GM23338 (cell line): ENCODE measurements around the gene CWC22. TPM values are rescaled to one million over a fixed set of nuclear protein-coding genes. Genes with fewer than 3 reads are reported as not detected.

Experiments used
- ATAC-seq: fragments of 200-7000 bp; cut with Tn5 transposase; 3 replicates; pipeline ENCODE4 v1.9.1; 2020
- DNase-seq: peaks from one replicate; pipeline ENCODE4 v3.0.0-alpha.2; 2015; ENCODE audit warnings: low spot score
- H2AFZ ChIP-seq: fragments of 200-600 bp; sonication (generic); 2 replicates; pipeline ENCODE4 v1.8.0; 2016; ENCODE audit warnings: antibody characterized with exemption, mild to moderate bottlenecking, moderate library complexity
- H3F3A ChIP-seq: fragments of 200-600 bp; sonication (generic); replicated peaks from 2 replicates; pipeline ENCODE4 v1.8.0; 2017; ENCODE audit warnings: antibody characterized with exemption, mixed run types, low read depth
- H3K27ac ChIP-seq: fragments of 200-600 bp; sonication (generic); 2 replicates; pipeline ENCODE4 v1.6.1; 2016; ENCODE audit warnings: low read depth
- H3K27me3 ChIP-seq: fragments of 200-600 bp; sonication (generic); 2 replicates; pipeline ENCODE4 v1.8.0; 2016; ENCODE audit warnings: mild to moderate bottlenecking, mixed run types, moderate library complexity; ENCODE audit not compliant: insufficient read depth
- H3K36me3 ChIP-seq: fragments of 200-600 bp; sonication (generic); 2 replicates; pipeline ENCODE4 v1.8.0; 2016; ENCODE audit warnings: mild to moderate bottlenecking; ENCODE audit not compliant: insufficient read depth
- H3K4me1 ChIP-seq: fragments of 200-600 bp; sonication (generic); 2 replicates; pipeline ENCODE4 v1.8.0; 2016; ENCODE audit warnings: mild to moderate bottlenecking, moderate library complexity; ENCODE audit not compliant: insufficient read depth
- H3K4me2 ChIP-seq: fragments of 200-600 bp; sonication (generic); 2 replicates; pipeline ENCODE4 v1.7.1; 2017; ENCODE audit warnings: mixed run types
- H3K4me3 ChIP-seq: fragments of 200-600 bp; sonication (generic); 2 replicates; pipeline ENCODE4 v1.6.1; 2016; ENCODE audit warnings: mixed run types
- H3K79me2 ChIP-seq: fragments of 200-600 bp; sonication (generic); replicated peaks from 2 replicates; pipeline ENCODE4 v1.8.0; 2017; ENCODE audit warnings: mild to moderate bottlenecking; ENCODE audit not compliant: insufficient read depth
- H3K9me2 ChIP-seq: fragments of 200-600 bp; sonication (generic); 2 replicates; pipeline ENCODE4 v1.8.0; 2017; ENCODE audit not compliant: insufficient read depth
- H4K20me1 ChIP-seq: fragments of 200-600 bp; sonication (generic); replicated peaks from 2 replicates; pipeline ENCODE4 v1.8.0; 2017; ENCODE audit warnings: mild to moderate bottlenecking; ENCODE audit not compliant: insufficient read depth
- H3K27ac Mint-ChIP-seq: 2 replicates; pipeline ENCODE4 v1.8.0; 2020; ENCODE audit warnings: inconsistent platforms, mild to moderate bottlenecking, moderate library complexity, mixed read lengths
- H3K27me3 Mint-ChIP-seq: 3 replicates; pipeline ENCODE4 v1.8.0; 2022; ENCODE audit warnings: low read depth, mild to moderate bottlenecking, moderate library complexity, mixed read lengths, inconsistent platforms; ENCODE audit not compliant: insufficient read depth, poor library complexity
- H3K36me3 Mint-ChIP-seq: 3 replicates; pipeline ENCODE4 v1.8.0; 2021; ENCODE audit warnings: low read depth, mild to moderate bottlenecking, inconsistent platforms, moderate library complexity, mixed read lengths
- H3K4me1 Mint-ChIP-seq: 3 replicates; pipeline ENCODE4 v1.8.0; 2020; ENCODE audit warnings: mild to moderate bottlenecking, inconsistent platforms, mixed read lengths
- H3K4me3 Mint-ChIP-seq: 3 replicates; pipeline ENCODE4 v1.8.0; 2021; ENCODE audit warnings: moderate library complexity, mild to moderate bottlenecking, inconsistent platforms, mixed read lengths
- H3K9me3 Mint-ChIP-seq: 3 replicates; pipeline ENCODE4 v1.8.0; 2020; ENCODE audit warnings: moderate library complexity, mild to moderate bottlenecking, inconsistent platforms, mixed read lengths
- CREB1 ChIP-seq: fragments of 250-450 bp; sonication (Bioruptor Pico); IDR thresholded peaks from 2 replicates; pipeline ENCODE4 v1.5.0; 2020; ENCODE audit warnings: low read depth, mild to moderate bottlenecking, moderate library complexity
- EZH2 ChIP-seq: fragments of 200-600 bp; sonication (generic); IDR thresholded peaks from one replicate; pipeline ENCODE4 v1.8.0; 2017; ENCODE audit warnings: antibody characterized with exemption, mild to moderate bottlenecking, low read depth; ENCODE audit not compliant: unreplicated experiment
- EZH2phosphoT487 ChIP-seq: fragments of 200-600 bp; sonication (generic); IDR thresholded peaks from one replicate; pipeline ENCODE4 v1.8.1; 2018; ENCODE audit warnings: antibody characterized with exemption; ENCODE audit not compliant: unreplicated experiment
- JUNB ChIP-seq: IDR thresholded peaks from one replicate; pipeline ENCODE4 v1.6.1; 2016; ENCODE audit warnings: antibody characterized with exemption; ENCODE audit not compliant: unreplicated experiment
- NANOG ChIP-seq: IDR thresholded peaks from 2 replicates; pipeline ENCODE4 v1.6.1; 2016; ENCODE audit warnings: antibody characterized with exemption, borderline replicate concordance
- POLR2AphosphoS5 ChIP-seq: IDR thresholded peaks from 2 replicates; pipeline ENCODE4 v1.6.1; 2016; ENCODE audit warnings: antibody characterized with exemption, low read depth
- STAT1 ChIP-seq: IDR thresholded peaks from one replicate; pipeline ENCODE4 v1.6.1; 2016; ENCODE audit warnings: antibody characterized with exemption; ENCODE audit not compliant: unreplicated experiment
- ZNF114 ChIP-seq: fragments of 250-450 bp; sonication (Bioruptor Pico); IDR thresholded peaks from 2 replicates; pipeline ENCODE4 v1.5.0; 2020; ENCODE audit warnings: mild to moderate bottlenecking, moderate library complexity
- ZNF331 ChIP-seq: fragments of 250-450 bp; sonication (Bioruptor Pico); IDR thresholded peaks from 2 replicates; pipeline ENCODE4 v1.5.0; 2020; ENCODE audit warnings: low read depth, mild to moderate bottlenecking, moderate library complexity
- polyA plus RNA-seq: library from polyadenylated mRNA; unstranded; fragments of >200 nt; fragmentation: Nextera tagmentation; extraction: Ambion mirVana; gene quantifications from 2 replicates; pipeline ENCODE4 v1.2.1, GENCODE V29; 2016
- total RNA-seq: library from RNA; depleted of rRNA; stranded (reverse); fragments of >200 nt; shearing (Covaris generic); gene quantifications from 2 replicates; pipeline ENCODE4 v1.2.3, GENCODE V29; 2014
- TF ChIP-seq, protein P1 (sequence below): fragments of 250-450 bp; sonication (Bioruptor Pico); IDR thresholded peaks from 2 replicates; pipeline ENCODE4 v1.5.0; 2020; ENCODE audit warnings: mild to moderate bottlenecking, moderate library complexity
- TF ChIP-seq, protein P2 (sequence below): IDR thresholded peaks from 2 replicates; pipeline ENCODE4 v1.6.1; 2016; ENCODE audit warnings: antibody characterized with exemption
- TF ChIP-seq, protein P3 (sequence below): IDR thresholded peaks from one replicate; pipeline ENCODE4 v1.6.1; 2018; ENCODE audit warnings: antibody characterized with exemption; ENCODE audit not compliant: unreplicated experiment
- TF ChIP-seq, protein P4 (sequence below), 2 experiments: fragments of 200-600 bp in 1 of 2; sonication (generic) in 1 of 2; conservative IDR thresholded peaks; 2 replicates each; pipeline versions ENCODE4 v1.5.1 to v1.6.1; 2016 to 2017; ENCODE audit warnings: antibody characterized with exemption in 2 of 2, low read depth in 2 of 2, mild to moderate bottlenecking in 2 of 2, moderate library complexity in 1 of 2

CWC22 gene
- total and polyA plus RNA-seq, 2 experiments from 2014 or later = 36.0 to 38.3 TPM

DNA sequence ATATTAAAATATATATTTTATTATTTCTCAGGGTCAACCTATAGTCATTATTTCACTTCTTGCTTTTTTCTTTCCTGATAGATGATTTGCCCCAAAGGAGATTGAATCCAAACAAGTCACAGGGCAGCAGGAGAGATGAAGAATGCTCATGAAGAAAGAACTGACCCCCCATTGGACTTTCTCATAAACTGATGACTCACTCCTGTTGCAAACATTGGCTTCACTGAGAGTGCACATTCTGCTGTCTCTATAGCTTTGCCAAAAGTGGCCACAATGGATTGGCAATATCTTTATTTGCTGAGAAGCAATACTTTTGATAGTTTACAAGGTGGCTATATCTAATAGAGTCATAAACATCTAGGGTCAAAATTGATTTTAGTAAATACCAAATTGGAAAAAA is 89.8 kb downstream of the CWC22 start:
- H3K4me2 ChIP-seq = no peak overlapping the region
- no peaks in the 10 kb centered on the region for H3K4me1 ChIP-seq
- no peak overlapping the region for H2AFZ ChIP-seq
- DNase-seq (no peak), ATAC-seq (no peak)
- Mint-ChIP-seq H3K4me1 (no peaks in the 10 kb centered on the region; the same call in 2 of the 3 replicates), H3K27ac (peak overlapping the region; percentile 46; the same call in 1 of the 2 replicates), H3K36me3 (no peaks in the 10 kb centered on the region), H3K4me3 (no peak overlapping the region), H3K9me3 (no peaks in the 10 kb centered on the region), H3K27me3 (peaks cover 3% of the 10 kb centered on the region)
- no peaks in the 10 kb centered on the region for H3F3A ChIP-seq
- H3K79me2 ChIP-seq = no peaks in the 10 kb centered on the region
- H3K27me3 ChIP-seq = no peaks in the 10 kb centered on the region
- no peaks in the 10 kb centered on the region for H3K36me3 ChIP-seq
- H3K27ac ChIP-seq = no peak overlapping the region
- no peak overlapping the region for H3K4me3 ChIP-seq
- TF ChIP-seq, protein P1, sequence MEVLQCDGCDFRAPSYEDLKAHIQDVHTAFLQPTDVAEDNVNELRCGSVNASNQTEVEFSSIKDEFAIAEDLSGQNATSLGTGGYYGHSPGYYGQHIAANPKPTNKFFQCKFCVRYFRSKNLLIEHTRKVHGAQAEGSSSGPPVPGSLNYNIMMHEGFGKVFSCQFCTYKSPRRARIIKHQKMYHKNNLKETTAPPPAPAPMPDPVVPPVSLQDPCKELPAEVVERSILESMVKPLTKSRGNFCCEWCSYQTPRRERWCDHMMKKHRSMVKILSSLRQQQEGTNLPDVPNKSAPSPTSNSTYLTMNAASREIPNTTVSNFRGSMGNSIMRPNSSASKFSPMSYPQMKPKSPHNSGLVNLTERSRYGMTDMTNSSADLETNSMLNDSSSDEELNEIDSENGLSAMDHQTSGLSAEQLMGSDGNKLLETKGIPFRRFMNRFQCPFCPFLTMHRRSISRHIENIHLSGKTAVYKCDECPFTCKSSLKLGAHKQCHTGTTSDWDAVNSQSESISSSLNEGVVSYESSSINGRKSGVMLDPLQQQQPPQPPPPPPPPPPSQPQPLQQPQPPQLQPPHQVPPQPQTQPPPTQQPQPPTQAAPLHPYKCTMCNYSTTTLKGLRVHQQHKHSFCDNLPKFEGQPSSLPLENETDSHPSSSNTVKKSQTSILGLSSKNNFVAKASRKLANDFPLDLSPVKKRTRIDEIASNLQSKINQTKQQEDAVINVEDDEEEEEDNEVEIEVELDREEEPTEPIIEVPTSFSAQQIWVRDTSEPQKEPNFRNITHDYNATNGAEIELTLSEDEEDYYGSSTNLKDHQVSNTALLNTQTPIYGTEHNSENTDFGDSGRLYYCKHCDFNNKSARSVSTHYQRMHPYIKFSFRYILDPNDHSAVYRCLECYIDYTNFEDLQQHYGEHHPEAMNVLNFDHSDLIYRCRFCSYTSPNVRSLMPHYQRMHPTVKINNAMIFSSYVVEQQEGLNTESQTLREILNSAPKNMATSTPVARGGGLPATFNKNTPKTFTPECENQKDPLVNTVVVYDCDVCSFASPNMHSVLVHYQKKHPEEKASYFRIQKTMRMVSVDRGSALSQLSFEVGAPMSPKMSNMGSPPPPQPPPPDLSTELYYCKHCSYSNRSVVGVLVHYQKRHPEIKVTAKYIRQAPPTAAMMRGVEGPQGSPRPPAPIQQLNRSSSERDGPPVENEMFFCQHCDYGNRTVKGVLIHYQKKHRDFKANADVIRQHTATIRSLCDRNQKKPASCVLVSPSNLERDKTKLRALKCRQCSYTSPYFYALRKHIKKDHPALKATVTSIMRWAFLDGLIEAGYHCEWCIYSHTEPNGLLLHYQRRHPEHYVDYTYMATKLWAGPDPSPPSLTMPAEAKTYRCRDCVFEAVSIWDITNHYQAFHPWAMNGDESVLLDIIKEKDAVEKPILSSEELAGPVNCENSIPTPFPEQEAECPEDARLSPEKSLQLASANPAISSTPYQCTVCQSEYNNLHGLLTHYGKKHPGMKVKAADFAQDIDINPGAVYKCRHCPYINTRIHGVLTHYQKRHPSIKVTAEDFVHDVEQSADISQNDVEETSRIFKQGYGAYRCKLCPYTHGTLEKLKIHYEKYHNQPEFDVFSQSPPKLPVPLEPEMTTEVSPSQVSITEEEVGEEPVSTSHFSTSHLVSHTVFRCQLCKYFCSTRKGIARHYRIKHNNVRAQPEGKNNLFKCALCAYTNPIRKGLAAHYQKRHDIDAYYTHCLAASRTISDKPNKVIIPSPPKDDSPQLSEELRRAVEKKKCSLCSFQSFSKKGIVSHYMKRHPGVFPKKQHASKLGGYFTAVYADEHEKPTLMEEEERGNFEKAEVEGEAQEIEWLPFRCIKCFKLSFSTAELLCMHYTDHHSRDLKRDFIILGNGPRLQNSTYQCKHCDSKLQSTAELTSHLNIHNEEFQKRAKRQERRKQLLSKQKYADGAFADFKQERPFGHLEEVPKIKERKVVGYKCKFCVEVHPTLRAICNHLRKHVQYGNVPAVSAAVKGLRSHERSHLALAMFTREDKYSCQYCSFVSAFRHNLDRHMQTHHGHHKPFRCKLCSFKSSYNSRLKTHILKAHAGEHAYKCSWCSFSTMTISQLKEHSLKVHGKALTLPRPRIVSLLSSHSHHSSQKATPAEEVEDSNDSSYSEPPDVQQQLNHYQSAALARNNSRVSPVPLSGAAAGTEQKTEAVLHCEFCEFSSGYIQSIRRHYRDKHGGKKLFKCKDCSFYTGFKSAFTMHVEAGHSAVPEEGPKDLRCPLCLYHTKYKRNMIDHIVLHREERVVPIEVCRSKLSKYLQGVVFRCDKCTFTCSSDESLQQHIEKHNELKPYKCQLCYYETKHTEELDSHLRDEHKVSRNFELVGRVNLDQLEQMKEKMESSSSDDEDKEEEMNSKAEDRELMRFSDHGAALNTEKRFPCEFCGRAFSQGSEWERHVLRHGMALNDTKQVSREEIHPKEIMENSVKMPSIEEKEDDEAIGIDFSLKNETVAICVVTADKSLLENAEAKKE (CRISPR knock-in tag) = no peak
- TF ChIP-seq NANOG (no peak), EZH2 (no peak), JUNB (no peak), ZNF331 (CRISPR knock-in tag) (no peak), STAT1 (no peak), POLR2AphosphoS5 (no peak), ZNF114 (no peak), EZH2phosphoT487 (no peak), CREB1 (CRISPR knock-in tag) (no peak)
- TF ChIP-seq, protein P2, sequence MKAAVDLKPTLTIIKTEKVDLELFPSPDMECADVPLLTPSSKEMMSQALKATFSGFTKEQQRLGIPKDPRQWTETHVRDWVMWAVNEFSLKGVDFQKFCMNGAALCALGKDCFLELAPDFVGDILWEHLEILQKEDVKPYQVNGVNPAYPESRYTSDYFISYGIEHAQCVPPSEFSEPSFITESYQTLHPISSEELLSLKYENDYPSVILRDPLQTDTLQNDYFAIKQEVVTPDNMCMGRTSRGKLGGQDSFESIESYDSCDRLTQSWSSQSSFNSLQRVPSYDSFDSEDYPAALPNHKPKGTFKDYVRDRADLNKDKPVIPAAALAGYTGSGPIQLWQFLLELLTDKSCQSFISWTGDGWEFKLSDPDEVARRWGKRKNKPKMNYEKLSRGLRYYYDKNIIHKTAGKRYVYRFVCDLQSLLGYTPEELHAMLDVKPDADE = no peak
- TF ChIP-seq, protein P3, sequence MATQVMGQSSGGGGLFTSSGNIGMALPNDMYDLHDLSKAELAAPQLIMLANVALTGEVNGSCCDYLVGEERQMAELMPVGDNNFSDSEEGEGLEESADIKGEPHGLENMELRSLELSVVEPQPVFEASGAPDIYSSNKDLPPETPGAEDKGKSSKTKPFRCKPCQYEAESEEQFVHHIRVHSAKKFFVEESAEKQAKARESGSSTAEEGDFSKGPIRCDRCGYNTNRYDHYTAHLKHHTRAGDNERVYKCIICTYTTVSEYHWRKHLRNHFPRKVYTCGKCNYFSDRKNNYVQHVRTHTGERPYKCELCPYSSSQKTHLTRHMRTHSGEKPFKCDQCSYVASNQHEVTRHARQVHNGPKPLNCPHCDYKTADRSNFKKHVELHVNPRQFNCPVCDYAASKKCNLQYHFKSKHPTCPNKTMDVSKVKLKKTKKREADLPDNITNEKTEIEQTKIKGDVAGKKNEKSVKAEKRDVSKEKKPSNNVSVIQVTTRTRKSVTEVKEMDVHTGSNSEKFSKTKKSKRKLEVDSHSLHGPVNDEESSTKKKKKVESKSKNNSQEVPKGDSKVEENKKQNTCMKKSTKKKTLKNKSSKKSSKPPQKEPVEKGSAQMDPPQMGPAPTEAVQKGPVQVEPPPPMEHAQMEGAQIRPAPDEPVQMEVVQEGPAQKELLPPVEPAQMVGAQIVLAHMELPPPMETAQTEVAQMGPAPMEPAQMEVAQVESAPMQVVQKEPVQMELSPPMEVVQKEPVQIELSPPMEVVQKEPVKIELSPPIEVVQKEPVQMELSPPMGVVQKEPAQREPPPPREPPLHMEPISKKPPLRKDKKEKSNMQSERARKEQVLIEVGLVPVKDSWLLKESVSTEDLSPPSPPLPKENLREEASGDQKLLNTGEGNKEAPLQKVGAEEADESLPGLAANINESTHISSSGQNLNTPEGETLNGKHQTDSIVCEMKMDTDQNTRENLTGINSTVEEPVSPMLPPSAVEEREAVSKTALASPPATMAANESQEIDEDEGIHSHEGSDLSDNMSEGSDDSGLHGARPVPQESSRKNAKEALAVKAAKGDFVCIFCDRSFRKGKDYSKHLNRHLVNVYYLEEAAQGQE = no peak
- TF ChIP-seq, protein P4, sequence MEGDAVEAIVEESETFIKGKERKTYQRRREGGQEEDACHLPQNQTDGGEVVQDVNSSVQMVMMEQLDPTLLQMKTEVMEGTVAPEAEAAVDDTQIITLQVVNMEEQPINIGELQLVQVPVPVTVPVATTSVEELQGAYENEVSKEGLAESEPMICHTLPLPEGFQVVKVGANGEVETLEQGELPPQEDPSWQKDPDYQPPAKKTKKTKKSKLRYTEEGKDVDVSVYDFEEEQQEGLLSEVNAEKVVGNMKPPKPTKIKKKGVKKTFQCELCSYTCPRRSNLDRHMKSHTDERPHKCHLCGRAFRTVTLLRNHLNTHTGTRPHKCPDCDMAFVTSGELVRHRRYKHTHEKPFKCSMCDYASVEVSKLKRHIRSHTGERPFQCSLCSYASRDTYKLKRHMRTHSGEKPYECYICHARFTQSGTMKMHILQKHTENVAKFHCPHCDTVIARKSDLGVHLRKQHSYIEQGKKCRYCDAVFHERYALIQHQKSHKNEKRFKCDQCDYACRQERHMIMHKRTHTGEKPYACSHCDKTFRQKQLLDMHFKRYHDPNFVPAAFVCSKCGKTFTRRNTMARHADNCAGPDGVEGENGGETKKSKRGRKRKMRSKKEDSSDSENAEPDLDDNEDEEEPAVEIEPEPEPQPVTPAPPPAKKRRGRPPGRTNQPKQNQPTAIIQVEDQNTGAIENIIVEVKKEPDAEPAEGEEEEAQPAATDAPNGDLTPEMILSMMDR (conservative IDR thresholded peaks at IDR 0.05; ENCODE audit: low read depth in 2 of 2) = no peak
- no peaks in the 10 kb centered on the region for H3K9me2 ChIP-seq
- no peaks in the 10 kb centered on the region for H4K20me1 ChIP-seq
